Esophagus mucosa (tissue), 1 donor: ENCODE results near the gene NUP210L. TPM values are rescaled to one million over a fixed set of nuclear protein-coding genes. Genes with fewer than 3 reads are reported as not detected.

Source experiments
- ATAC-seq: fragments of 200-7000 bp; cut with Tn5 transposase; one replicate; pipeline ENCODE4 v1.9.1; 2020
- total RNA-seq: library from RNA; stranded (reverse); gene quantifications from one replicate; pipeline ENCODE4 v1.2.4, GENCODE V29; 2023
- donor health status: DM: yes; HTN: yes; CAD: no.

The NUP210L gene
- total RNA-seq, 1 donor from 2014 or later: 0.04 TPM

- ATAC-seq: peak; percentile 79
Measured at GRCh38 chr1:153963030-153963849, 191.6 kb downstream of the NUP210L start, which contains the start of gene SLC39A1. SLC39A1 (minus strand) TSS chr1:153963537; CDS start chr1:153962715, 822 bp downstream.

- ATAC-seq: peak; percentile 40
Measured at GRCh38 chr1:153962088-153963029, 192.5 kb downstream of the NUP210L start.

- no peak for ATAC-seq
Measured at GRCh38 chr1:153961421-153961820, 193.5 kb downstream of the NUP210L start.

GRCh38 chr1:153960206-153960605 lies 194.7 kb downstream of the NUP210L start:
- no peak for ATAC-seq

GRCh38 chr1:153959454-153959853 lies 195.4 kb downstream of the NUP210L start:
- no peak for ATAC-seq

GRCh38 chr1:153958961-153959260 lies 196.0 kb downstream of the NUP210L start:
- ATAC-seq: no peak

GRCh38 chr1:153958111-153958960 lies 196.5 kb downstream of the NUP210L start, which contains the start of gene CRTC2:
CRTC2 (minus strand) TSS chr1:153958612; CDS start chr1:153958497, 115 bp downstream.
- ATAC-seq: peak; percentile 86

GRCh38 chr1:153957744-153958110 lies 197.1 kb downstream of the NUP210L start:
- ATAC-seq: peak; percentile 2

GRCh38 chr1:153956997-153957715 lies 197.7 kb downstream of the NUP210L start:
- no peak for ATAC-seq

- ATAC-seq: no peak
Measured at GRCh38 chr1:153954826-153955225, 200.0 kb downstream of the NUP210L start.

GRCh38 chr1:153953859-153954365 lies 201.0 kb downstream of the NUP210L start:
- ATAC-seq: no peak

GRCh38 chr1:153951801-153952200 lies 203.1 kb downstream of the NUP210L start:
- peak; percentile 6 for ATAC-seq

- ATAC-seq: no peak
Measured at GRCh38 chr1:153951183-153951582, 203.7 kb downstream of the NUP210L start.

GRCh38 chr1:153946622-153947241 lies 208.1 kb downstream of the NUP210L start, which contains the start of gene DENND4B:
DENND4B (minus strand) TSS chr1:153946718; CDS start chr1:153944374, 2,344 bp downstream.
- peak; percentile 79 for ATAC-seq

- peak; percentile 76 for ATAC-seq
Measured at GRCh38 chr1:153945795-153946621, 208.9 kb downstream of the NUP210L start.

- peak; percentile 32 for ATAC-seq
Measured at GRCh38 chr1:153945131-153945794, 209.6 kb downstream of the NUP210L start.

- no peak for ATAC-seq
Measured at GRCh38 chr1:153944827-153945117, 210.1 kb downstream of the NUP210L start.

- no peak for ATAC-seq
Measured at GRCh38 chr1:153944005-153944826, 210.7 kb downstream of the NUP210L start.
